Effector memory CD4-positive, alpha-beta T cell (primary cell): ENCODE measurements around the gene ARHGAP15.

Experiments used
- DNase-seq, 3 donors: peaks; one replicate each; pipeline ENCODE4 v3.0.0-alpha.2; 2020
- H3K27ac ChIP-seq: 2 replicates; pipeline ENCODE4 v1.7.0; 2013; ENCODE audit warnings: mild to moderate bottlenecking, low read length, moderate library complexity; ENCODE audit not compliant: insufficient read depth, poor library complexity, severe bottlenecking
- H3K27me3 ChIP-seq: replicated peaks from 2 replicates; pipeline ENCODE4 v1.7.0; 2013; ENCODE audit warnings: mild to moderate bottlenecking, low read length; ENCODE audit not compliant: insufficient read depth, control insufficient read depth, poor library complexity, severe bottlenecking
- H3K36me3 ChIP-seq: 2 replicates; pipeline ENCODE4 v1.7.0; 2013; ENCODE audit warnings: mild to moderate bottlenecking, low read length, moderate library complexity; ENCODE audit not compliant: control insufficient read depth, insufficient read depth
- H3K4me1 ChIP-seq: 2 replicates; pipeline ENCODE4 v1.7.0; 2013; ENCODE audit warnings: low read length, mild to moderate bottlenecking; ENCODE audit not compliant: control insufficient read depth, insufficient read depth, poor library complexity, severe bottlenecking
- H3K4me3 ChIP-seq: 2 replicates; pipeline ENCODE4 v1.7.0; 2013; ENCODE audit warnings: low read length, low read depth, mild to moderate bottlenecking; ENCODE audit not compliant: insufficient read depth, poor library complexity, severe bottlenecking
- H3K9me3 ChIP-seq: 2 replicates; pipeline ENCODE4 v1.7.0; 2013; ENCODE audit warnings: mild to moderate bottlenecking, low read length, moderate library complexity; ENCODE audit not compliant: control insufficient read depth

ARHGAP15 gene

DNA sequence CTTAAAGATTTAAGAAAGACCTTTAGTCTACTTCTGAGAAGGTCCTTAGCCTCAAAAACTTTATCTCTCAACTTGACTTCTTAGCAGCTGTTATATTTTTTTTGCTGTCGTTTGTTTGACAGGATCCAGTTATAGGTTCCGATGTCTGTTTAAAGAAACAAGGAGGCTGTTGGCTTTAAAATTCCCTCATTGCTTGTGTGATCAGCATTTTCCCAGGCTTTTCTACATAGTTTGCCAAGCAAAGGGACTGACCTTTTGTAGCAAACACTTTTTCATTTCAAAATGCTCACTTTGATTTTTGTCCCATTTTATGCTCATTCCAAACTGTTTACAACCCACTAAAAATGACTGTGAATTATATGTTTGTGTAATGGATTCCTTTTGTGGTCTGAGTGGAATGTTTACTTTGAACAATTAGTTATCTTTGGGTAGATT is 394.9 kb downstream of the ARHGAP15 start:
- Histone ChIP-seq H3K27me3 (no peaks in the 10 kb centered on the region), H3K4me3 (no peak overlapping the region), H3K4me1 (peaks cover 11% of the 10 kb centered on the region), H3K9me3 (no peaks in the 10 kb centered on the region), H3K36me3 (peaks cover 35% of the 10 kb centered on the region), H3K27ac (no peak overlapping the region)
- no peak for DNase-seq

DNA sequence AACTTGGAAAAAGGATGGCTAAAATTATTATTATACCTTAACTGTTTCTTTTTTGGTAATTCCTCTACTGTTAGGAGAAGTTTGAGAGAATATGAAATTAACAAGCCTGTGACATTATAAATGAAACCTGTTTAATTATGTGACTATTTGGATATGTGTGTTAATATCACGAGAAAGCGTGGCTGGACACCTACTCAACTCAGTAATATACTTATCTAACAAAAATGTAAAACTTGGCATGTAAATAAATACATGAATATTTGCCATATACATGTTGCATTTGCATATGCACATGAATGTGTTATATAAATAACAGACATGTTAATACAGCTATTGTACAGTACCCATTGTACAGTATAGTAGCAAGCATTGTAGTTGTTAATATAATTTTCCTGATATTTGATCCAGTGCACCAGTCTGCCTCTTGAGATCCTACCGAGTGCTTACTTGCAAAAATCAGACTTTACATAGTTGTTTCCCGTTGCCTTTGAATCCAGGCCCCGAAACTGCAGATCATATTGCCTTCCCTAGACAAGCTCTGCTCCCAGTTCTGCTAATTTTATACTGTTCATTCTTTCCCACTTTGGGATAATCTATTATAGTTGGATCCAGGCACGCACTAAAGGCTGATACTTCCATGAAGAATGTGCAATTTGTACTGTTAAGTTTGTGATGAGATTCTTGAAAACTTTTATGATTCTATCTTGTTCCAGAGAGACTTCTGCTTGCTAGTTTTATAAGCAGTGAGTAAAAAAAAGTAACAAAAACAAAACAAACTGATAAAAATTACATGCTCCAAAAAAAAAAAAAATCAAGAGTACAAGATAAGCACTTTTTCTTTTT is 395.6 kb downstream of the ARHGAP15 start:
- no peak for DNase-seq
- Histone ChIP-seq H3K4me3 (no peak overlapping the region), H3K27me3 (no peaks in the 10 kb centered on the region), H3K27ac (no peak overlapping the region), H3K9me3 (no peaks in the 10 kb centered on the region), H3K4me1 (peaks cover 11% of the 10 kb centered on the region), H3K36me3 (peaks cover 28% of the 10 kb centered on the region)

DNA sequence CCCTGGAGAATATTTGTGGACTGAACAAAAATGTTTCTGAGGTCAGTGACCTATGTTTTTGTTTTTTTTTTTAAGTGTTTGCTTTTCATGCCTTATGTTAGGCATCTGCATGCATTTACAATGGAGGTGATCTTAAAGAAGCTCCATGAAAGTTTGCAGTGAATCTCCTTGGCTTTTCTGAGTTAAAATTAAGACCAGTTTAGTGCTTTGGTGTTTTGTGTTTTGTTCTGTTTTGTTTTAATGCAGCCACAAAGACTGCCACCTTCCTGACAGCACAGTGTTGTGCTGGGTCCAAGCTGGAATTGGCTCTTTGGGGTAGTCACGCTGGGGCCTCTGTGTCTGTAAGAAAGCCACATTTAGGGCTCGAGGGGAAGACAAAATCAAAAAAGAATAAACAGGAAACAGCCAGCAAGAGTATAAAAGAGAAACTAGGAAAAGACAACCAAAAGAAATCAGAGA is 396.2 kb downstream of the ARHGAP15 start:
- Histone ChIP-seq H3K27me3 (no peaks in the 10 kb centered on the region), H3K27ac (no peak overlapping the region), H3K4me3 (no peak overlapping the region), H3K9me3 (no peaks in the 10 kb centered on the region), H3K4me1 (peaks cover 11% of the 10 kb centered on the region), H3K36me3 (peaks cover 23% of the 10 kb centered on the region)
- no peak for DNase-seq

DNA sequence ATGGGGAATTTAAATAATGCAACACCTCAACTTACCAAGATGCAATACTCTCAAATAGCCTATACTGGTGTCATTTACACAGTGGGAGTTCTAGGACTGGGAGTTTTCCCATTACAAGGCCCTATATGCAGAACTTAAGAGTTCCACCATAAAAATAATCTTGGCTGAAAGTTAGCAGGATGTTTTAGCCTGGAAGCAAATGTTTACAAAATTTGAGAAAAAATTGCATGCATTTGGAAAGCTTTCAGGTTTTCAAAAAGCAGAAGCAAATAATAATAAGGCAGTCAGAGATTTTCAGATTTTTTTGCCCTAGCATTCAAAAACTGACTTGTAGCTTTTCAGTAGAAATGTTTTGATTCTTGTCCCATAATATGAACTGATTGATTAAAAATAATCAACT is 397.3 kb downstream of the ARHGAP15 start:
- peaks cover 13% of the 10 kb centered on the region for H3K36me3 ChIP-seq
- H3K9me3 ChIP-seq, result no peaks in the 10 kb centered on the region
- no peak for DNase-seq
- H3K27me3 ChIP-seq, result no peaks in the 10 kb centered on the region
- no peak overlapping the region for H3K4me3 ChIP-seq
- H3K4me1 ChIP-seq, result peaks cover 11% of the 10 kb centered on the region
- no peak overlapping the region for H3K27ac ChIP-seq

DNA sequence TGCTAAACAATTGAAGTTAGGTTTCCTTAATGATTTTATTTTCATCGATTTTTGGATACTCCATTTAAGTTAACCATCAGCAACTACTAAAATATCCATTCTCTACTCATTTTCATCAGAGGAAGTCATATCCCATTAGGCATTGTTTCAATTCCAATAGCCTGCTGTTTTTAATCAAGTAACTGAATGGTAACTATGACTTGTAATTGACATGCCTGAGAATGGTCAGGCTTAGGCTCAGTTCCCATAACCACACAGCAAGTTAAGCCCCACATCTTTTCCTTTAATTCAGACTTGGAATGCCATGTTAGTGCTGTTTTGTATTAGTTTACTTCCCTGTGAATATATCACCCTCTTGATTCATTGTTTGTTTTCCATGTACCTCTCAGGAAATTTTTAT is 398.8 kb downstream of the ARHGAP15 start:
- H3K4me1 ChIP-seq, result peaks cover 11% of the 10 kb centered on the region
- H3K36me3 ChIP-seq, result peaks cover 15% of the 10 kb centered on the region
- no peak overlapping the region for H3K27ac ChIP-seq
- H3K4me3 ChIP-seq, result no peak overlapping the region
- H3K9me3 ChIP-seq, result no peaks in the 10 kb centered on the region
- H3K27me3 ChIP-seq, result no peaks in the 10 kb centered on the region
- no peak for DNase-seq

DNA sequence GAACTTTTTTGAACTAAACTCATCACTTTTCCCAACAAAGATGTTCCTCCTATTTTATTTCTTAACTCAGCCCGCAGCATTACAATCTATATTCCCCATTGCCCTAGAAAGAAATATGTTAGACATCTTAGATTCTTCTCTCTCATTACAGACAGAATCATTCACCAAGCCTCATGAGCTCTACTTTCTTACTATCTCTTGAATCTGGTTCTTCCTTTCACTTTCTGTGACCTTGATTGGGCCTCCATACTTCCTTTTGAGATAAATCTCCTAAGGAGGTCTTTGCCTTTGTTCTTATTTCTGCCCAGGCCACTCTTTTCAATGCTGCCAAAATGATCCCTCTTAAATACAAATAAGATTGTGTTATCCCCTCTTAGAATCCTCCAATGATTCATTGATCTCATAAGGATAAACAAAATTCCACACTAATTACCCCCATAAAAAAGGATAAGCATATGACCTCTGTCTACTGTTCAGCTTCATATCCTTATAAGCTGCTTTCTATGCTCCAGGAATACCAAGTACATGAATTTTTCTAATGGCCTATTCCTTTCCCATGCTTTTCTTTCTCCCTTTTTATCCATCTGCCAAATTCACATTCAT is 400.0 kb downstream of the ARHGAP15 start:
- no peak for DNase-seq
- Histone ChIP-seq H3K27me3 (no peaks in the 10 kb centered on the region), H3K4me1 (peaks cover 4% of the 10 kb centered on the region), H3K9me3 (no peaks in the 10 kb centered on the region), H3K27ac (no peak overlapping the region), H3K4me3 (no peak overlapping the region), H3K36me3 (peaks cover 25% of the 10 kb centered on the region)

DNA sequence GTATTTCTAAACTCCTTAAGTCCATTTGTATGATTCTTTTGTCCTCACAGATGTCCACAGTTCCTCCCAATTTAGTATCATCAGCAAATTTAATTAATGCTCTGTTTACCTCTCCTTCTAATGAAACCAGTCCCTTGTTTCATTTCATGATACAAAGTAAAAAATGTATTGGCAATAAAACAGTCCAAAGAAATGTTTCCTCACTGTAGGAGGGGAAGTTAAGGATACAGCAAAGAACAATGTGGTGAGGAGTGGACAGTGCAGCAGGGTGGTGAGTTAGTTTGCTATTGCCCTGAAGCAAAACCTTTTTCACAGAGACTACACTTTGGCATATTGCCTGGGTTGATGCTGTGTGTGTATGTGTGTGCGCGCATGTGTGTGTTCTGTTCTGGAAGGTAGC is 401.5 kb downstream of the ARHGAP15 start:
- no peaks in the 10 kb centered on the region for H3K4me1 ChIP-seq
- H3K4me3 ChIP-seq, result no peak overlapping the region
- DNase-seq, result no peak
- no peaks in the 10 kb centered on the region for H3K27me3 ChIP-seq
- peaks cover 30% of the 10 kb centered on the region for H3K36me3 ChIP-seq
- H3K9me3 ChIP-seq, result no peaks in the 10 kb centered on the region
- H3K27ac ChIP-seq, result no peak overlapping the region

DNA sequence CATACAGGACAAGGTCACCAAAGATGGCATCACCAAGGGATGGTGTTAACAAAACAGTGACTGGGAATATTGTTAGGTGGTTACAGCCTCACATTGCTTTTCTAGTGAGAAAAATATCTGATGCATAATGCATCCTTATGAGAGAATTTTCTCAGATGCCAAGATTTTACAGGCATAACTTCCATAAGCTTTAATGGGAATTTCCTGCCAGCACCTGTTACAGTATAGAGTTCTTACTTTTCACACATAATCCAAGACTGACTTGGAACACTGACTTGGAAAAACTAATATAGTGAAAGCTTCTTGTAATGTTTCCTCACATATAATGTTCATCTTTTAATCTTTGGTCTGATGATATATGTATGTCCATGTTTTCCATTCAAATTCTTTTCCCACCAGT is 402.8 kb downstream of the ARHGAP15 start:
- Histone ChIP-seq H3K27me3 (no peaks in the 10 kb centered on the region), H3K36me3 (peaks cover 34% of the 10 kb centered on the region)

DNA sequence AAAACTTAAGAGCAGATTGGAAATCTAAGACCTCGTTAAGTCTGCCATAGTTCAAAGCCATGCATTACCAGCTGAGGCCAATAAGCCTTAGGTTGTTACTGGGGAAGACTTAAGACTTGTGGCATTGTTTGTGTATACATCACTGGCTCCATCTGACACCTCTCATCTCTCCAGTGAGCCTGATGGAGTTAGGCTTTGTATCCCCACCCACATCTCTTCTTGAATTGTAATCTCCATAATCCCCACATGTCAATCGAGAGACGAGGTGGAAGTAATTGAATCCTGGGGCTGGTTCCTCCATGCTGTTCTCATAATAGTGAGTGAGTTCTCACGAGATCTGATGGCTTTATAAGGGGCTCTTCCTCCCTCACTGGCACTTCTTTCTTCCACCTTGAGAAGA is 404.6 kb downstream of the ARHGAP15 start:
- no peak for DNase-seq
- no peaks in the 10 kb centered on the region for H3K4me1 ChIP-seq
- H3K4me3 ChIP-seq, result no peak overlapping the region
- H3K9me3 ChIP-seq, result no peaks in the 10 kb centered on the region
- peaks cover 34% of the 10 kb centered on the region for H3K36me3 ChIP-seq
- H3K27ac ChIP-seq, result no peak overlapping the region
- no peaks in the 10 kb centered on the region for H3K27me3 ChIP-seq

More for the DNA sequence above, 402.8 kb downstream of the ARHGAP15 start:
- Histone ChIP-seq H3K4me3 (no peak overlapping the region), H3K4me1 (no peaks in the 10 kb centered on the region), H3K9me3 (no peaks in the 10 kb centered on the region), H3K27ac (no peak overlapping the region)
- no peak for DNase-seq

DNA sequence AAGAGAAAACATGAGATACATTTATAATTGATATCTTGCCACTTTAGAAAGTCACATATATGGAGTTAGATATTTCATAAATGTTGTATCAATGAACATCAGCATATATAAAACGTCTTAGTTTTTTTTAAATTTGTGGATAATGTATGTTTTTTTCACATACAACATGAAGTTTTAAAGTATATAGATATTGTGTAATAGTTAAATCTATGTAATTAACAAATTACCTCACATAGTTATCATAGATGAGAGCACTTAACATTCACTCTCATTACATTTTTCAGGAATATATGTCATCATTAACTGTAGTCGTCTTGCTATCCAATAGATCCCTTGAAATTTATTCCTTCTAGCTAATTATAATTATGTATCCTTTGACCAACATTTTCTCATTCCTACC is 406.6 kb downstream of the ARHGAP15 start:
- no peak for DNase-seq
- peaks cover 34% of the 10 kb centered on the region for H3K36me3 ChIP-seq
- no peaks in the 10 kb centered on the region for H3K9me3 ChIP-seq

More for the DNA sequence above, 406.6 kb downstream of the ARHGAP15 start:
- Histone ChIP-seq H3K27ac (no peak overlapping the region), H3K27me3 (no peaks in the 10 kb centered on the region), H3K4me3 (no peak overlapping the region), H3K4me1 (no peaks in the 10 kb centered on the region)
